ENCODE results near the gene TNFAIP1. TPM values are rescaled to one million over a fixed set of nuclear protein-coding genes. Genes with fewer than 3 reads are reported as not detected.

TNFAIP1 gene
- total RNA-seq, 1 donor from 2014 or later, result 18.9 TPM

DNA sequence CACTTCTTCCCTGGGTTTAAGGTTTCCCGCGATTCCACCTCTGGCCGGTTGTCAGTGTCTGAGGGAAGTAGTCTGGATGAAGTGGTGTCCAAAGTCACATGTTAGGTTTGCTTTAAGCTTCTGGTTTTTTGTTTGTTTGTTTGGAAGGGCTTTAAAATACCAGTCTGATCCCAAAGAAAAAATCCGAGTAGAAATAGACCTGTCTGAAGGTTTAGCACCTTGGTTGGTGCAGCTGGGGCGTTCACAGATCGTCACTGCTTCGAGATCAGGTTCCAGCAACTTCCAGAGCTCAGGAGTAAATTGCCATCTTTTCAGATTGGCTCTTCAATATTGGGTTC, 16.0 kb upstream of the TNFAIP1 start:
- Mint-ChIP-seq H3K4me3 (peak overlapping the region; percentile 90), H3K27me3 (no peaks in the 10 kb centered on the region), H3K27ac (peak overlapping the region; percentile 76), H3K4me1 (peaks cover 25% of the 10 kb centered on the region), H3K9me3 (no peaks in the 10 kb centered on the region), H3K36me3 (ENCODE audit: low read depth) (peaks cover 3% of the 10 kb centered on the region)
- TF ChIP-seq, protein P1, sequence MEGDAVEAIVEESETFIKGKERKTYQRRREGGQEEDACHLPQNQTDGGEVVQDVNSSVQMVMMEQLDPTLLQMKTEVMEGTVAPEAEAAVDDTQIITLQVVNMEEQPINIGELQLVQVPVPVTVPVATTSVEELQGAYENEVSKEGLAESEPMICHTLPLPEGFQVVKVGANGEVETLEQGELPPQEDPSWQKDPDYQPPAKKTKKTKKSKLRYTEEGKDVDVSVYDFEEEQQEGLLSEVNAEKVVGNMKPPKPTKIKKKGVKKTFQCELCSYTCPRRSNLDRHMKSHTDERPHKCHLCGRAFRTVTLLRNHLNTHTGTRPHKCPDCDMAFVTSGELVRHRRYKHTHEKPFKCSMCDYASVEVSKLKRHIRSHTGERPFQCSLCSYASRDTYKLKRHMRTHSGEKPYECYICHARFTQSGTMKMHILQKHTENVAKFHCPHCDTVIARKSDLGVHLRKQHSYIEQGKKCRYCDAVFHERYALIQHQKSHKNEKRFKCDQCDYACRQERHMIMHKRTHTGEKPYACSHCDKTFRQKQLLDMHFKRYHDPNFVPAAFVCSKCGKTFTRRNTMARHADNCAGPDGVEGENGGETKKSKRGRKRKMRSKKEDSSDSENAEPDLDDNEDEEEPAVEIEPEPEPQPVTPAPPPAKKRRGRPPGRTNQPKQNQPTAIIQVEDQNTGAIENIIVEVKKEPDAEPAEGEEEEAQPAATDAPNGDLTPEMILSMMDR (IDR thresholded peaks at IDR 0.05), result no peak
- ChIA-PET CTCF (interaction anchor here (0.9 kb wide), 1 partner anchor 97 kb away, joined by 5 read pairs; no protein-coding TSS in a partner anchor), POLR2A (interaction anchor here (1.4 to 2.8 kb wide), 3 partner anchors 16 to 257 kb away, joined by 3 to 20 read pairs (median 7); partner anchors contain the start of genes ALDOC, IFT20, POLDIP2 and TNFAIP1)
- intact Hi-C loops (cut with micrococcal nuclease), result loop anchor here (1.0 to 10.0 kb wide), 4 partner anchors 16 to 275 kb away; partner anchors contain the start of genes IFT20, NLK, POLDIP2 and SARM1
- ATAC-seq (ENCODE audit: low read depth) (no peak), DNase-seq (no peak)

DNA sequence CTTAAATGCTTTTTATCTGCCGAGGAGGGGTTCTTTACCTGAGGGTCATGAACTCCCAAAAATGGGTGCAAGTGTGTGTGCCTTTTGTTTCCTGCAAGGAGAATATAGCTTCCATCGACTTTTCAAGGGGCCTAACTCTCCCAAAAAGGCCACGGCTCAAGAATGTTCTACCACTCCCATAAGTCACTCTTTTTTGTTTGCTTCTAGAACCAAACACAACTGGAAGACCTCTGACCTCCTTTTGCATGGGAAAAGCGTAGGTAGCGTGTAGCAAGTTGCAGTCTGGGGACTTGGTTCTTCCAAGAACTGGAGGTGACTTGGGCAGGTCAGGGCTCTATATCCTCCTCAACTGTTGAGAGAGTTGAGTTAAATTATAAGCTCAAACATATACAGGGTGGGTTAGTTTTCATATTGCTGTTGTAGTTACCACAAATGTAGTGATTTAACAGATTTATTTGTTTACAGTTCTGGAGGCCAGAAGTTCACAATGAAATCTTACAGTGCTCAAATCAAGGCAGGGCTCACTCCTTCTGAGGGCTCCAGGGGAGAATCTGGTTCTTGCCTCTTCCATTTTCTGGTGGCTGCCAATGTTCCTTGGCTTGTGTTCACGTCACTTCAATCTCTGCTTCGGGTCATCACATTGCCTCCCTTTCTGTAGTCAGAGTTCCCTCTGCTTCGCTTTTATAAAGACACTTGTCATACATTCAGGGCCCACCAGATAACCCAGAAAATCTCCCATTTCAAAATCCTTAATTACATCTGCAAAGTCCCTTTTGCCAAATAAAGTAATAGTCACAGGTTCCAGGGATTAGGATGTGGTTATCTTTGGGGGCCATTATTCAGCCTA, 15.1 kb upstream of the TNFAIP1 start:
- CTCF ChIA-PET, result no interaction called here
- intact Hi-C loops (cut with micrococcal nuclease), result no loop called here
- no peak overlapping the region for H3K27ac Mint-ChIP-seq
- DNase-seq, result no peak
- H3K4me1 Mint-ChIP-seq, result peaks cover 26% of the 10 kb centered on the region
- H3K36me3 Mint-ChIP-seq (ENCODE audit: low read depth), result peaks cover 3% of the 10 kb centered on the region
- no peaks in the 10 kb centered on the region for H3K9me3 Mint-ChIP-seq
- no peak for ATAC-seq (ENCODE audit: low read depth)
- TF ChIP-seq, protein P1 (IDR thresholded peaks at IDR 0.05), result no peak
- H3K27me3 Mint-ChIP-seq, result no peaks in the 10 kb centered on the region
- POLR2A ChIA-PET, result interaction anchor here (2.8 kb wide), 1 partner anchor 15 kb away, joined by 20 read pairs; the partner anchor contains the start of genes IFT20 and TNFAIP1
- peak overlapping the region; percentile 90 for H3K4me3 Mint-ChIP-seq

DNA sequence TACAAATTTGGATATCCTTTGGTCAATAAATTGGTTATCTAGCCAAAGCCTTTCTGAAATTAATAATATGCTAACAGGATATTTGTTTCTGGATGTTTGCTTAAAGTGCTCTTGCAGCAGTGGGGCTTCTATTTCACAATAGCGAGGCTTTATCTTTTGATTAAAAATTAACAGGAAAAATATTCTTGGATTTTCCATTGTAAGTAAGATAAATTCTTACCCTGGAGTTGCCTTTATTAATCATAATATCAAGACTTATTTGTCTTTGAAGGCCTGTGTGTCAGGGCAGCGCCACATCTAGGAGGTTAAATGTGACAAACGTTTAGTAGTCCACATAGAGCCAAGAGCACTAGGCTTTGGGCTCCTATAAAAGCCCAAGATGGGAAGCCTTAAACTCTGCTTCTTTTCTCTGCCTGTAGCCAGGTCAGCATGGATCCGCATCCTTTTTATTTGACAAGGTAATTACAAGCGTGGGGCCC, 11.3 kb upstream of the TNFAIP1 start:
- intact Hi-C loops (cut with micrococcal nuclease), result no loop called here
- Mint-ChIP-seq H3K4me1 (peaks cover 12% of the 10 kb centered on the region), H3K27me3 (no peaks in the 10 kb centered on the region), H3K9me3 (no peaks in the 10 kb centered on the region), H3K36me3 (ENCODE audit: low read depth) (peaks cover 35% of the 10 kb centered on the region), H3K27ac (no peak overlapping the region), H3K4me3 (no peak overlapping the region)
- ATAC-seq (ENCODE audit: low read depth) (no peak), DNase-seq (no peak)
- CTCF ChIA-PET, result no interaction called here
- TF ChIP-seq, protein P1 (IDR thresholded peaks at IDR 0.05), result no peak
- POLR2A ChIA-PET, result no interaction called here

DNA sequence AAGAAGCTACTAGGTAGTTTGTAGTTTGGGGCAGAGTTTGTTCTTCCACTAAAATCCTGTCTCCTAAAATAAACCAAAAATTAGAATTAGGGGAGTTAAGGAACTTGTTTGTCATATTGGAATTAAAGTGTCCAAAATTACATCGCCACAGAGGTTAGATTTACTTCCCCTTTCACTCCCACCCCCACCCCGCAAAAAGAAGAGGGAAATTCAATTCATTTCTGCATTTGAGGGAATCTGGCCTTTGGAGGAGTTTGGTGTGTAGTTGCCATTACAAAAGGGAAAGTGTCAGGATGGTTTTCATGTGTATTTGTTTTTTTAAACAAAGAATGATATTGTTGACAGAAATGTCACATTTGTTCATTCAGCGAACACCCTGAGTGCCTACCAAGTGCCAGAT, 10.8 kb upstream of the TNFAIP1 start:
- Mint-ChIP-seq H3K4me1 (peaks cover 8% of the 10 kb centered on the region), H3K4me3 (no peak overlapping the region), H3K27ac (no peak overlapping the region), H3K36me3 (ENCODE audit: low read depth) (peaks cover 36% of the 10 kb centered on the region), H3K27me3 (no peaks in the 10 kb centered on the region), H3K9me3 (no peaks in the 10 kb centered on the region)
- intact Hi-C loops (cut with micrococcal nuclease), result no loop called here
- POLR2A ChIA-PET, result no interaction called here
- CTCF ChIA-PET, result no interaction called here
- no peak for ATAC-seq (ENCODE audit: low read depth)
- TF ChIP-seq, protein P1 (IDR thresholded peaks at IDR 0.05), result no peak
- DNase-seq, result no peak

DNA sequence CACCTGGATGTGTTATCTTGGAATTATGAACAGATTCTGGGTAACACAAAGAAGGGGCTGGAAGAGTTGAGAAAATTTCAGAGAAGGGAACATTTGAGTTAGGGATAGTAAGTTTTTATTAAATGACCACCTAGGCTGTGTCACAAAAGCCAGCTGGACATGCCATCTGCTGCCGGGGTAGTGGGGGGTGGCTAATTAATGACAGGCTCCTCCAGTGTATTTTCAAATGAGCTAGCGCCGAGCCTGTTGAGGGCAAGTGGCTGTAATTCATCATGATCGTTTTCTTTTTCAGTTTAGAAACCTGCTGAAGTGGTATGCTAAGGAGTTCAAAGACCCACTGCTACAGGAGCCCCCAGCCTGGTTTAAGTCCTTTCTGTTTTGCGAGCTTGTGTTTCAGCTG, 10.3 kb upstream of the TNFAIP1 start:
- H3K27ac Mint-ChIP-seq, result no peak overlapping the region
- TF ChIP-seq, protein P1 (IDR thresholded peaks at IDR 0.05), result no peak
- peaks cover 36% of the 10 kb centered on the region for H3K36me3 Mint-ChIP-seq (ENCODE audit: low read depth)
- no peaks in the 10 kb centered on the region for H3K27me3 Mint-ChIP-seq
- CTCF ChIA-PET, result no interaction called here
- ATAC-seq (ENCODE audit: low read depth) (no peak), DNase-seq (no peak)
- intact Hi-C loops (cut with micrococcal nuclease), result no loop called here
- no peak overlapping the region for H3K4me3 Mint-ChIP-seq
- H3K9me3 Mint-ChIP-seq, result no peaks in the 10 kb centered on the region
- POLR2A ChIA-PET, result no interaction called here
- H3K4me1 Mint-ChIP-seq, result peaks cover 3% of the 10 kb centered on the region
